K562 (cell line): ENCODE measurements around the gene SPAG16. TPM values are rescaled to one million over a fixed set of nuclear protein-coding genes. Genes with fewer than 3 reads are reported as not detected.

Source experiments
- ATAC-seq: fragments of 200-7000 bp; cut with Tn5 transposase; 3 replicates; pipeline ENCODE4 v1.9.1; 2020; ENCODE audit warnings: moderate library complexity
- BruUV-seq: library from RNA; stranded (reverse); fragments of 400-500 nt; replicated peaks from 2 replicates; lab custom pipeline; 2021; lab: Mats Ljungman, UMichigan
- CTCF ChIA-PET: fragments of 300-600 bp; formaldehyde crosslinking; extraction: SDS; loops from one replicate; lab custom pipeline; 2021; ENCODE audit warnings: low intra/inter-chr PET ratio; lab: Yijun Ruan, JAX
- POLR2A ChIA-PET: fragments of 300-600, 350-650 bp; sonication (Branson Sonifier 250); formaldehyde crosslinking; extraction: SDS; loops from one replicate; lab custom pipeline; 2021; ENCODE audit warnings: antibody characterized with exemption, inconsistent platforms; lab: Yijun Ruan, JAX
- DNase-seq, 4 experiments: peaks; one replicate each; pipeline versions ENCODE4 v3.0.0 to v3.0.0-alpha.2; 2011 to 2018; ENCODE audit warnings: low spot score in 3 of 4, mixed read lengths in 3 of 4; ENCODE audit errors: extremely low read depth in 1 of 4
- FAIRE-seq: peaks from 2 replicates; lab custom pipeline; 2011; peaks lifted over from hg19 to GRCh38; lab: Jason Lieb, UNC
- H2AFZ ChIP-seq: 2 replicates; pipeline ENCODE4 v1.6.0; 2011; ENCODE audit warnings: low read depth, low read length, control low read depth, inconsistent platforms
- H3K27ac ChIP-seq: fragments of 200-600 bp; 3 replicates; pipeline ENCODE4 v1.8.0; 2011; ENCODE audit warnings: low read depth, mild to moderate bottlenecking, control low read depth, inconsistent platforms, low read length, moderate library complexity, mixed read lengths; ENCODE audit errors: extremely low read depth
- H3K27me3 ChIP-seq, 2 experiments: fragments of 300-600 bp in 1 of 2; 2 replicates in 1 of 2; 3 replicates in 1 of 2; pipeline versions ENCODE4 v1.6.0 to v1.8.0; 2011; ENCODE audit warnings: inconsistent platforms in 2 of 2, low read length in 2 of 2, mild to moderate bottlenecking in 1 of 2, mixed read lengths in 1 of 2, moderate library complexity in 1 of 2; ENCODE audit not compliant: control insufficient read depth in 2 of 2, insufficient read depth in 2 of 2
- H3K36me3 ChIP-seq: fragments of 300-600 bp; 3 replicates; pipeline ENCODE4 v1.8.0; 2011; ENCODE audit warnings: mild to moderate bottlenecking, low read length, inconsistent platforms; ENCODE audit not compliant: control insufficient read depth, insufficient read depth
- H3K4me1 ChIP-seq, 2 experiments: fragments of 200-600 bp in 1 of 2; replicated peaks in 1 of 2; 2 replicates in 1 of 2; 3 replicates in 1 of 2; pipeline versions ENCODE4 v1.5.1 to v1.8.0; 2011; ENCODE audit warnings: inconsistent platforms in 2 of 2, low read length in 2 of 2, mild to moderate bottlenecking in 1 of 2, mixed read lengths in 1 of 2, moderate library complexity in 1 of 2; ENCODE audit not compliant: control insufficient read depth in 2 of 2, insufficient read depth in 2 of 2
- H3K4me2 ChIP-seq: 2 replicates; pipeline ENCODE4 v1.6.1; 2011; ENCODE audit warnings: low read length, control low read depth, inconsistent platforms, mixed read lengths; ENCODE audit not compliant: insufficient read depth
- H3K4me3 ChIP-seq: fragments of 200-600 bp; sonication (generic), shearing (Covaris generic); 2 replicates; pipeline ENCODE4 v1.5.1; 2016; ENCODE audit warnings: control low read depth, inconsistent platforms
- H3K79me2 ChIP-seq: fragments of 200-600 bp; 3 replicates; pipeline ENCODE4 v1.8.0; 2011; ENCODE audit warnings: low read length, inconsistent platforms; ENCODE audit not compliant: control insufficient read depth, insufficient read depth
- H3K9ac ChIP-seq, 2 experiments: 2 replicates each; pipeline versions ENCODE4 v1.6.0 to v1.6.1; 2011; ENCODE audit warnings: low read depth in 2 of 2, low read length in 2 of 2, control low read depth in 1 of 2, inconsistent platforms in 1 of 2, mild to moderate bottlenecking in 1 of 2, mixed read lengths in 1 of 2; ENCODE audit not compliant: insufficient read depth in 1 of 2
- H3K9me1 ChIP-seq: one replicate; pipeline ENCODE4 v1.6.0; 2011; ENCODE audit warnings: inconsistent platforms, mild to moderate bottlenecking, low read length, moderate library complexity; ENCODE audit not compliant: control insufficient read depth, insufficient read depth
- H3K9me3 ChIP-seq: replicated peaks from 2 replicates; pipeline ENCODE4 v1.5.1; 2011; ENCODE audit warnings: low read depth, low read length, inconsistent platforms; ENCODE audit not compliant: control insufficient read depth, insufficient read depth
- H4K20me1 ChIP-seq: replicated peaks from 2 replicates; pipeline ENCODE4 v1.6.1; 2011; ENCODE audit warnings: low read length, inconsistent platforms, mixed read lengths; ENCODE audit not compliant: control insufficient read depth, insufficient read depth
- EGR1 ChIP-seq: fragments of 450-650 bp; conservative IDR thresholded peaks from 2 replicates; pipeline ENCODE4 v1.6.1; 2017; ENCODE audit warnings: mild to moderate bottlenecking
- FOXK2 ChIP-seq, 2 experiments: fragments of 450-650 bp; IDR thresholded peaks in 1 of 2; conservative IDR thresholded peaks in 1 of 2; 2 replicates each; pipeline ENCODE4 v1.6.1; 2016; ENCODE audit warnings: low read depth in 2 of 2, mild to moderate bottlenecking in 1 of 2
- HDAC1 ChIP-seq, 2 experiments: fragments of 450-650 bp; IDR thresholded peaks; 2 replicates each; pipeline ENCODE4 v1.6.1; 2016 to 2017; ENCODE audit warnings: inconsistent platforms in 1 of 2, mild to moderate bottlenecking in 1 of 2, moderate library complexity in 1 of 2
- KLF10 ChIP-seq: fragments of 250-450 bp; sonication (Bioruptor Pico); IDR thresholded peaks from 2 replicates; pipeline ENCODE4 v1.6.1; 2021; ENCODE audit warnings: matching md5 sums
- POLR2A ChIP-seq: fragments of 450-650 bp; conservative IDR thresholded peaks from 2 replicates; pipeline ENCODE4 v1.6.1; 2016
- POLR2AphosphoS5 ChIP-seq: IDR thresholded peaks from 2 replicates; pipeline ENCODE4 v1.6.1; 2011; ENCODE audit warnings: mild to moderate bottlenecking, low read depth, low read length, moderate library complexity; ENCODE audit not compliant: control insufficient read depth, insufficient read depth
- PTRF ChIP-seq: fragments of 450-650 bp; IDR thresholded peaks from 2 replicates; pipeline ENCODE4 v1.6.1; 2016; ENCODE audit warnings: mild to moderate bottlenecking, missing genetic modification characterization, missing compliant biosample characterization
- TBP ChIP-seq: optimal IDR thresholded peaks from 2 replicates; pipeline ENCODE3; 2011; ENCODE audit warnings: low read depth, low read length, improper control_type of control experiment
- THRA ChIP-seq: fragments of 450-650 bp; IDR thresholded peaks from 2 replicates; pipeline ENCODE4 v1.6.1; 2017; ENCODE audit warnings: mild to moderate bottlenecking, moderate library complexity
- U2AF2 ChIP-seq: fragments of 200-400 bp; formaldehyde crosslinking; optimal IDR thresholded peaks from 2 replicates; pipeline ENCODE3; 2017; ENCODE audit warnings: low read depth, mild to moderate bottlenecking, low read length
- ZNF224 ChIP-seq: sonication (generic); formaldehyde crosslinking; IDR thresholded peaks from 2 replicates; pipeline ENCODE4 v1.8.0; 2022; ENCODE audit warnings: mild to moderate bottlenecking, missing genetic modification reagents
- ZNF778 ChIP-seq: fragments of 450-650 bp; formaldehyde crosslinking; IDR thresholded peaks from 2 replicates; pipeline ENCODE4 v1.4.0; 2020; ENCODE audit warnings: mild to moderate bottlenecking, moderate library complexity
- WGBS: fragments of 100-300 bp; shearing (Covaris generic); methylation state at CpG from one replicate; pipeline ENCODE4 v1.1.6; 2016; ENCODE audit warnings: low coverage, mixed read lengths; ENCODE audit not compliant: insufficient coverage; ENCODE audit errors: missing lambda C conversion rate; 5-methylcytosine and 5-hydroxymethylcytosine counted together
- in situ Hi-C: fragments of 300-500 bp; cut with MboI; formaldehyde crosslinking; loops from 4 replicates; pipeline ENCODE4 v1.15.0; 2018; ENCODE audit warnings: inconsistent platforms, mixed read lengths
- intact Hi-C: fragments of 100-400 bp; cut with micrococcal nuclease; formaldehyde crosslinking; loops from 2 replicates; pipeline ENCODE4 v1.14.2; 2022
- polyA plus RNA-seq, 8 experiments: library from polyadenylated mRNA; depleted of rRNA in 4 of 8; stranded (reverse) in 5 of 8; unstranded in 3 of 8; fragments of >200 nt; fragmentation: Nextera tagmentation in 2 of 8; fragmentation: Illumina TruSeq in 1 of 8; extraction: Ambion mirVana in 2 of 8; extraction: Trizol in 1 of 8; gene quantifications; 2 replicates each; pipeline versions ENCODE4 v1.2.1 to v1.2.3, GENCODE V29; 2011 to 2014; ENCODE audit warnings: inconsistent platforms in 1 of 8, missing spikeins in 1 of 8
- total RNA-seq, 7 experiments: library from RNA; depleted of rRNA in 6 of 7; stranded (reverse); fragments of >200 nt in 6 of 7; fragmentation: Illumina TruSeq in 2 of 7; extraction: Trizol in 2 of 7; gene quantifications; 2 replicates each; pipeline versions ENCODE4 v1.2.1 to v1.2.3, GENCODE V29; 2011 to 2021; ENCODE audit warnings: low replicate concordance in 1 of 7
- TF ChIP-seq, protein P1 (sequence below): fragments of 450-650 bp; IDR thresholded peaks from 2 replicates; pipeline ENCODE4 v1.7.1; 2018; ENCODE audit warnings: mild to moderate bottlenecking, low read depth; ENCODE audit not compliant: partially characterized antibody
- TF ChIP-seq, protein P2 (sequence below): sonication (generic); formaldehyde crosslinking; IDR thresholded peaks from 2 replicates; pipeline ENCODE4 v1.8.0; 2023; ENCODE audit warnings: missing genetic modification reagents, mild to moderate bottlenecking, borderline replicate concordance

SPAG16 gene
- total and polyA plus RNA-seq, 9 of the 15 experiments (the other 6 are each of a cell fraction or from before 2014, with no cell fraction given): 0.98 to 5.9 (median 3.5) TPM

DNA sequence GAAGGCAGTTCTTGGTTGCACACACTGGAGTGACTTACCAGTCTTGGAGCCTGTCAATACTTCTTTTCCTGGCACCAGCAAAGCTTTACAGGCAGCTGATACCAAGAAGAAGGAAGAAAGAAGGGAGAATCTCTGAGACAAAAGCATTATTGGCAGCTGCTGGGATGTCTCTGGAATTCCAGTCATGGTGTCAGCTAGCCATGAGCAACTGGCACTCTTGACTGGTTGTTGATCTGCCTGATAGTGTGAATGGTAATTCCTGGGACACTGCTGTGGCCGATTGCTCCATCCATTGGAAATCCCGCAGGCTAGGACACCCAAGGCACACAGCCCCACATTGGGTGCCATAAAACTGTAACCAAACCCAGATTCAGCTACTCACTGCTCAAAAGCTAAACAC lies 17.8 kb upstream of the SPAG16 start:
- in situ Hi-C loops: no loop called here
- Histone ChIP-seq H3K9ac (no peak overlapping the region), H3K4me2 (no peak overlapping the region), H3K27ac (no peak overlapping the region), H3K36me3 (no peaks in the 10 kb centered on the region), H3K9me1 (no peaks in the 10 kb centered on the region), H3K79me2 (no peaks in the 10 kb centered on the region), H3K4me3 (no peak overlapping the region), H2AFZ (no peak overlapping the region), H3K9me3 (no peaks in the 10 kb centered on the region), H4K20me1 (no peaks in the 10 kb centered on the region), H3K4me1 (no peaks in the 10 kb centered on the region), H3K27me3 (no peaks in the 10 kb centered on the region)
- BruUV-seq: no TSS peak
- WGBS: 0% methylated on average over 1 of the region's 2 CpGs
- ChIA-PET POLR2A (no interaction called here), CTCF (no interaction called here)
- no peak for ATAC-seq
- intact Hi-C loops: no loop called here
- DNase-seq: no peak
- no peak for FAIRE-seq
- TF ChIP-seq HDAC1 (IDR thresholded peaks at IDR 0.05) (no peak), U2AF2 (no peak), POLR2AphosphoS5 (no peak), KLF10 (CRISPR knock-in tag) (no peak), THRA (no peak), ZNF224 (CRISPR knock-in tag) (no peak), ZNF778 (CRISPR knock-in tag) (no peak), TBP (no peak), EGR1 (no peak), FOXK2 (conservative IDR thresholded peaks at IDR 0.05 in 1 of 2, IDR thresholded peaks at IDR 0.05 in 1 of 2; ENCODE audit: low read depth in 2 of 2) (no peak), POLR2A (no peak), PTRF (no peak)
- TF ChIP-seq, protein P1, sequence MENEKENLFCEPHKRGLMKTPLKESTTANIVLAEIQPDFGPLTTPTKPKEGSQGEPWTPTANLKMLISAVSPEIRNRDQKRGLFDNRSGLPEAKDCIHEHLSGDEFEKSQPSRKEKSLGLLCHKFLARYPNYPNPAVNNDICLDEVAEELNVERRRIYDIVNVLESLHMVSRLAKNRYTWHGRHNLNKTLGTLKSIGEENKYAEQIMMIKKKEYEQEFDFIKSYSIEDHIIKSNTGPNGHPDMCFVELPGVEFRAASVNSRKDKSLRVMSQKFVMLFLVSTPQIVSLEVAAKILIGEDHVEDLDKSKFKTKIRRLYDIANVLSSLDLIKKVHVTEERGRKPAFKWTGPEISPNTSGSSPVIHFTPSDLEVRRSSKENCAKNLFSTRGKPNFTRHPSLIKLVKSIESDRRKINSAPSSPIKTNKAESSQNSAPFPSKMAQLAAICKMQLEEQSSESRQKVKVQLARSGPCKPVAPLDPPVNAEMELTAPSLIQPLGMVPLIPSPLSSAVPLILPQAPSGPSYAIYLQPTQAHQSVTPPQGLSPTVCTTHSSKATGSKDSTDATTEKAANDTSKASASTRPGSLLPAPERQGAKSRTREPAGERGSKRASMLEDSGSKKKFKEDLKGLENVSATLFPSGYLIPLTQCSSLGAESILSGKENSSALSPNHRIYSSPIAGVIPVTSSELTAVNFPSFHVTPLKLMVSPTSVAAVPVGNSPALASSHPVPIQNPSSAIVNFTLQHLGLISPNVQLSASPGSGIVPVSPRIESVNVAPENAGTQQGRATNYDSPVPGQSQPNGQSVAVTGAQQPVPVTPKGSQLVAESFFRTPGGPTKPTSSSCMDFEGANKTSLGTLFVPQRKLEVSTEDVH: no peak
- TF ChIP-seq, protein P2, sequence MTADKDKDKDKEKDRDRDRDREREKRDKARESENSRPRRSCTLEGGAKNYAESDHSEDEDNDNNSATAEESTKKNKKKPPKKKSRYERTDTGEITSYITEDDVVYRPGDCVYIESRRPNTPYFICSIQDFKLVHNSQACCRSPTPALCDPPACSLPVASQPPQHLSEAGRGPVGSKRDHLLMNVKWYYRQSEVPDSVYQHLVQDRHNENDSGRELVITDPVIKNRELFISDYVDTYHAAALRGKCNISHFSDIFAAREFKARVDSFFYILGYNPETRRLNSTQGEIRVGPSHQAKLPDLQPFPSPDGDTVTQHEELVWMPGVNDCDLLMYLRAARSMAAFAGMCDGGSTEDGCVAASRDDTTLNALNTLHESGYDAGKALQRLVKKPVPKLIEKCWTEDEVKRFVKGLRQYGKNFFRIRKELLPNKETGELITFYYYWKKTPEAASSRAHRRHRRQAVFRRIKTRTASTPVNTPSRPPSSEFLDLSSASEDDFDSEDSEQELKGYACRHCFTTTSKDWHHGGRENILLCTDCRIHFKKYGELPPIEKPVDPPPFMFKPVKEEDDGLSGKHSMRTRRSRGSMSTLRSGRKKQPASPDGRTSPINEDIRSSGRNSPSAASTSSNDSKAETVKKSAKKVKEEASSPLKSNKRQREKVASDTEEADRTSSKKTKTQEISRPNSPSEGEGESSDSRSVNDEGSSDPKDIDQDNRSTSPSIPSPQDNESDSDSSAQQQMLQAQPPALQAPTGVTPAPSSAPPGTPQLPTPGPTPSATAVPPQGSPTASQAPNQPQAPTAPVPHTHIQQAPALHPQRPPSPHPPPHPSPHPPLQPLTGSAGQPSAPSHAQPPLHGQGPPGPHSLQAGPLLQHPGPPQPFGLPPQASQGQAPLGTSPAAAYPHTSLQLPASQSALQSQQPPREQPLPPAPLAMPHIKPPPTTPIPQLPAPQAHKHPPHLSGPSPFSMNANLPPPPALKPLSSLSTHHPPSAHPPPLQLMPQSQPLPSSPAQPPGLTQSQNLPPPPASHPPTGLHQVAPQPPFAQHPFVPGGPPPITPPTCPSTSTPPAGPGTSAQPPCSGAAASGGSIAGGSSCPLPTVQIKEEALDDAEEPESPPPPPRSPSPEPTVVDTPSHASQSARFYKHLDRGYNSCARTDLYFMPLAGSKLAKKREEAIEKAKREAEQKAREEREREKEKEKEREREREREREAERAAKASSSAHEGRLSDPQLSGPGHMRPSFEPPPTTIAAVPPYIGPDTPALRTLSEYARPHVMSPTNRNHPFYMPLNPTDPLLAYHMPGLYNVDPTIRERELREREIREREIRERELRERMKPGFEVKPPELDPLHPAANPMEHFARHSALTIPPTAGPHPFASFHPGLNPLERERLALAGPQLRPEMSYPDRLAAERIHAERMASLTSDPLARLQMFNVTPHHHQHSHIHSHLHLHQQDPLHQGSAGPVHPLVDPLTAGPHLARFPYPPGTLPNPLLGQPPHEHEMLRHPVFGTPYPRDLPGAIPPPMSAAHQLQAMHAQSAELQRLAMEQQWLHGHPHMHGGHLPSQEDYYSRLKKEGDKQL (CRISPR knock-in tag): no peak
